GM19023 (cell line): Measurements from ENCODE around the gene UMAD1.

Experiments
- ATAC-seq: cut with Tn5 transposase; IDR thresholded peaks from one replicate; pipeline ENCODE4 v1.9.1; 2021; ENCODE audit warnings: mild to moderate bottlenecking, moderate library complexity; ENCODE audit not compliant: unreplicated experiment

Gene UMAD1

DNA sequence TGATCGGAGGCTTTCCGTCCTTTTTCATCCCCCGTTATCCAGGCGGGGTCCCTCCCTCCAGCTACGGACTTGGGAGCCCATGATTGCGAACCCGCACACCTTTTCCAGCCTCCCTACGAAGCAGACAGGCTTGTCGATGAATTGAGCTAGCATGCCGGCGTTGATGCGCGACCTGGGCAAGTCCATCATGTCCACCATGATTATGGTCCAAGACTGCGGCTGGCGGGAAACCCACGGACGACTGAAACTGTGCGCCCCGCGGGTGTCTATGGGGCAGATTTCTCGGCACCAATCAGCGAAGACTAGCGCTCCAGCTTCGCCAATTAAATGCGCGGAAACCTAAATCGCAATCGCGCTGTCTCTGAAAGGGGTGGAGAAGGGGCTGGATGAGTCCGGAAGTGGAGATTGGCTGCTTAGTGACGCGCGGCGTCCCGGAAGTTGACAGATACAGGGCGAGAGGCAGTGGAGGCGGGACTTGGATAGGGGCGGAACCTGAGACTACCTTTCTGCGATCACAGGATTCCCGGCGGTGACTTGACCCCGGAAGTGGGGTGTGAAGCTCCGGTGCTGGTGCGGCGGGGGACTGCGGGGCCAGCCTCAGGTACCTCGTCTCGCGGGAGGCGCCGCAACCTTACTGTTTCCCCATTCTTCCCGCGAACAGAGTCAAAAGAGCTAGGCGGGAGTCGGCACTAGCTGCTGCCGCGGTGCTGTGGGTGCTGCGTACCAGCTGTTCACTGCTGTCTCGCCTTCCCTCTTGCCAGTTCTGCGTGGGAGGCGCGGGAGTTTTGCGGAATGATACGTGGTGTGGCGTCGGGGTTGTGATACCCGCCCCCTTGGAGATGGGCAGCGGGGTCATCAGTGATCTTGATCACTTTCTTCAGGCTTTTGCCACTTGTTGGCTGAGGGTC lies at the start of gene UMAD1:
Gene UMAD1 (plus strand): TSS at position 532 of the 908 bp plus-strand sequence. CDS start 32,620 bp downstream, outside the sequence.
- ATAC-seq, result peak; percentile 97

DNA sequence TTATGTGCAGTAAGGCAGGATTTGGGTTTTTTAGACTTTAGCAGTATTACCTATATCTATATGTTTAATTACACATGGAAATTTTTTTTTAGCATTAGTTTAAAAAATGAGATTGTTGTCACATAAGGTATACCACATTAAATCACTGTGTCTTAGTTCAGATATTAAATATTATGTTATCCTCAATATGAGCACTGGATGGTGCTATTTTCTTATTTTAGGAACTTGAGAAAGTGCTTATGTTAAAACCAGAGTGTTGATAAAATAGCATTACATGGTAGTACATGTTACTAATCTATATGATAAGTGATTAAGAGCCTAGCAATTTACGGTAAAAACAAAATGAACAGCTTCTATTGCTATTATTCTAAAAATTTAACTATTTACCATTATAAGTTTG lies 45.1 kb upstream of the UMAD1 start:
- no peak for ATAC-seq

DNA sequence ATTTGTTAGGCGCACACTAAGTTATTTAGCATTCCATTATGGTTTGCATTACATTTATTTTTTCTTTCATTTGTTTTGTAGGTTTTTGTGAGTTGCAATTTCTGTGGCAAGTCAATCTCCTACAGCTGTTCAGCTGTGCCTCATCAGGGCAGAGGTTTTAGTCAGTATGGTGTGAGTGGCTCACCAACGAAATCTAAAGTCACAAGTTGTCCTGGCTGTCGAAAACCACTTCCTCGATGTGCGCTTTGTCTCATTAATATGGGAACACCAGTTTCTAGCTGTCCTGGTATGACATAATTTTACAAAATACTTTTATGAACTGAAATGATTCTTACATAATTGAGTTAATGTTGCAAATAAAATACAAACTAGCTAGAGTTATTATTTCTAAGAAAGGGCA lies 44.4 kb upstream of the UMAD1 start:
- no peak for ATAC-seq

DNA sequence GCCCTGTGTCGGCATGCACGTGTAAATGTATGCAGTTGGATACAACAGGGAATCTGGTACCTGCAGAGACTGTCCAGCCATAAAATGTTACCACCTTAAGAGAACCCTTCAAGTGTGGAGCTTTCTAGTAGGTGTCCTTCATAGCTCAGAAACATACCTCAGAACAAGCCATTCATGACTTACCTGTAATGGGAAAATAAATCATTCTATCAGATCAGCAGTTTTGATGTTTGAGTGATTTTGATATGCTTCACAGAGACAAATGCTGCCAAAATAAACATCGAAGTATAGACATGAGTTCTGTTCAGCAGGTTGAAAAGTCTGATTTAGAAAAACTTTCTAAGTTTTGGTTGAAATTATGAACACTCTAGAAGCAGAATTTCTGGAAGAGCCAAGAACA lies 33.5 kb upstream of the UMAD1 start:
- ATAC-seq, result no peak

DNA sequence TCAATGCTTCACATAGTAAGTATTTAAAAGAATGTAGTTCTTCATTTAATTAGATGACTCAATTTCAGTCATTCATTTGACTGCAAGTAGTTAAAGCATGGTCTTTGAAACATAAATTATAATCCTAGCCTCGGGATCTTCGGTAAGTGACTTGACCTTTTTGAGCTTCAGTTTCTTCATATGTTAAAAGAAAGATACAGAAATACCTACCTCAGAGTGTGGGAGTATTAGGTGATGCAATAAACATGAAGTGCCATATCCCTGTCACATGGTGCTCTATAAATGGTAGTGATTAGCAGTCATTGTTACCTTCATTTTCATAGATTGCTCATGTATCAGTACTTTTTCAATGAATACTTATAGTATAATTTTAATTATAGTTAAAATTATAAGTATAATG lies 31.2 kb upstream of the UMAD1 start:
- no peak for ATAC-seq

DNA sequence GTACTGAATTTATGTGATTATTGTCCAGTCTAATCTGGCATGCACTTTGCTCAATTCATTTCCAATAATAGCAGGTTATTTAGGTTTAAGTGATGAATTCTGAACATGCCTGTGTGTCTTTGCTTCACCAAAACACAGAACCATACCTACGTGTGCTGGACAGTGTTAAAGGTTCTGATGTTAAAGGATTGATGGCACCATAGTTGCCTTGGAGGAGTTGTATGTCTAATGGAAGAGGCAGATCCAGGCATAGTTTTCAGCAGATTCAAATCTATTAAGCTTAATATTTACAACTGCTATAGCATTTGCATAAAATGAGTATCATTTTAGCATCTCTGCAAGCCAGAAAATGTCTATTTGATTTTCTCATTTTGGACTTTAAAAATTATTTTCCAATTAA lies 28.0 kb upstream of the UMAD1 start:
- ATAC-seq, result no peak

DNA sequence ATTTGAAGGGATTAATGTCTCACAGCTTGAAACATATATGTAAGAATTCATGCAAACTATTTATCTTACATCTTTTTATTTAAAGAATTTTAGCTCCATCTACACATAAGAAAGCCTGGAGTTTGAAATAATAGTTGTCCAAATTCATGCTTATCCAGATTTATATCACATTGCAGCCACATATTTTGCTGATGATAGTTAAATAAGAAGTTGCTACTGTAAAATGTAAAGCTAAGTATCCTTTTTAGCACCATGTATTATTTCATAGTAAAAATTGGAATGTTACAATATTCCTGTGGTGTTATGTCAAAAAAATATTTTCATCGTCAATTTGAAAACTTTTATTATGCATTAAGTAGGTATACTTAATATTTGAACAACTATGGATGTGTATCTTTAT lies 27.3 kb upstream of the UMAD1 start:
- ATAC-seq, result no peak

DNA sequence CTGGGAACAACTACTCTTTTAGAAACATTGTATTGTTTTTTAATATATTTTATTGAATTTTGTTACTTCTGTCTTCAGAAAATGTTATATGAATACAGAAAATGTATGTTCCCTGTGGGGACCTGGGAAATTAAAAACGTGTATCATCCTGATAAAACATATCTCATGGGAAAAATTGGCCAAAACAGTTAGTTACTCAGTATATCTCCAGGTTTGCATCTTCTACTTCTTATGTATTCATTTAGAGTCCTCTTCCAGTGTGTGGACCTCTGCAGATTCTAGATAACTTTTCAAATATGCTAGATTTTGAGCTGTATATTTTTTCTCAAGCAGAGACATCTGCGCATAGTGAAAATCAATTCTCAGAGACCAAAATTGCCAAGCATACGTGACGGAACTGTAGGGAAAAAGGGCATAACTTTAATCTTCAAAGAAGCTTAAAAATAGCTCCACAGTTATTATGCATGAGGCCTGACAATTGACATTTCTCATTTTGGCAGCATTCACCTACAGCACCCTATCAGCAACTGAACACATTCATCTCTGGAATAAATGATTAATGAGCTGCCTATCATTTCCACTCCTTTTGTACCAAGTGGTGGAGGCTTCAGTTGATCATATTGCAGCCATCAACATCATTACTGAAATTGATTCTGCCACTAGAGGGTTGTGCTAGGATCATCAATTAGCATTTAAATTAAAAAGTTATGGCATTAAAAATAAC lies 26.4 kb upstream of the UMAD1 start:
- no peak for ATAC-seq

DNA sequence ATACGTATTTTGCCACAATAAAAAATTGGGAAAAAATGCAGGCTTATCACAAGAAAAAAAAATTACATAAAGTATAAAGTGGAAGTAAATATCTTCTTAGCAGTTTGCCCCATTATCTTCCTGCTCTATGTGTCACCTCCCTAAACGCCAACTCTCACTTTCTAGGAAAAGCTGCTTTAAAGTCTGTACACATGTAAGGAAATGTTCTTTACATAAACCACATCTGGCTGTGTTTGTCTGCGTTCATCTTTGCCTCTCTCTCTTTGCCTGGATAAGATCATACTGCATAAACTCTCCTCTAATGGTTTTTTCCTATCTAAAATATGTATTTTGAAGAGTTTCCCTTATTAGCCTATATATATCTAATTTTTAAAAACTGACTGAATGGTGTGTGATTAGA lies 23.0 kb upstream of the UMAD1 start:
- ATAC-seq, result no peak

DNA sequence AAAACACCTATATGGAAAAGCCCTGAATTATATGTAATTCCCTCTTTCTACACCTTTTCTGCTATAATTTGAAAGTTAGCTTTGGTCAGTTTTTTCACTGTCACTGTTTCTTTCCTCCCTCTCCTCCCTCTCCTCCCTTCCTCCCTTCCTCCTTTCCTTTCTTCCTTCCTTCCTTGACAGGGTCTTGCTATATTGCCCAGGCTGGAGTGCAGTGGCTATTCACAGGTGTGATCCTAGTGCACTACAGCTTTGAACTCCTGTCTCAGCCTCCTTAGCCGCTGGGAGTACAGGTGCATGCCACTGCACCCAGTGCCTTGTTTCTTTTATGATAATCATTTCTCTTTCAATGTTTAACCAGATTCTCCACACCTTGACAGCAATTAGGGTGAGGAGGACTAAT lies 22.1 kb upstream of the UMAD1 start:
- ATAC-seq, result no peak

DNA sequence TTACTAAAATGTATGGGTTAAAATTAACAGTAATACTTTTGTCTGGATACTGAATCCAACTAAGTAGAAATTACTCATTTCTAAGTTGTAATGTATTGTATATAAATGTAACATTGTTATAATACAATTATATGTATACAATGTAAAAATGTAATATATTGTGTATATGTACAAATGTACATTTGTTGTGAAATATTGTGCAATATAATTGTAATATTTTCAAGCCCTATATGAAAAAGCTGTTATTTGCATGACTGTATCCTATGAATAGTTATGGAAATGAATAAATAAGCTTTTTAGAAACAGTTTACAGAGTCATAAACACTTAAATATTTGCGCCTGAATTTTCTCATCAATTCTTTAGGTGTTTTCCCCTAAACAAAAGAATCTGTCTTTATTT lies 20.3 kb upstream of the UMAD1 start:
- ATAC-seq, result no peak

DNA sequence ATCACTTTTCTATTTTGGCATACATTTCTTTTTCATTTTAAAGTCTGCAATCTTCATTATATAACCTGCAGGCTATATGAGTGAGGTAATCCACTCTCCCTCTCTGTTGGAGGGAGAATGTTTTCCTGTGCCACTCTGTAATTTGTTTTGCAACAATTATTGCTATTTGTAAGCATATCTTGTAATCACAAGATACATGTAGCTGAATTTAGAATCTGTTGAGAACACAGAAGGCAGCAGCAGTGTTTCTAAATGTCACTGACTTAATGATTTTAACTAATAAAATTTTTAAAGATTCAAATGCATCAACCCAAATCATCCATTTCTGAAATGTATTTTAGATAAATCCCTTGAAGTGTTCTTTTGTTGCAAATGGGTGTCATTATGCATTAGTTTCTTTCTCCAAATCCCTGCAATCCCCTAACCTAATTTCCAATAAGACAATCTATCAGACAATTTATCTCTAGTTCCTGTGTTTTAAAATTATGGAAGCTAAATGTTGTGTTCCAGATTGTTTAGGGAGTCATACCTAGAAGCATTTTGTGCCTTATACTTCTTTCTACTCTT lies 19.8 kb upstream of the UMAD1 start:
- no peak for ATAC-seq

DNA sequence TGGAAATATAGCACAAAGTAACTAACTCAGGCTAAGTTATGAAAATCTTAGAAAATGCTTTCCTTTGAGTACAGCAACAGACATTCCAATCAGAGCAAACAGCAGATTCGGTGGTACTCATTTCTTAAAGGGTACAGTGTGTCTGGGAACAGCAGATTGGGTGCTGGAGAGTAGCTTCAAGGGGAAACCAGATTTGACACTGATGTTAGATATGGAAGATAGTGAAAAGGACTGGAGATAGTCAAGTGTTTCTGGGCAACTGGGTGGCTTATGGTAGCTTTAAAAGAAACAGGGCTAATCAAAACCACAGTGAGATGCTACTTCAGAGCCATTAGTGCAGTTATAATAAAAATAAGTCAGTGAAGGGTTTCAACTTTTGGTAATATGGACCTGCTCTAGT lies 12.1 kb upstream of the UMAD1 start:
- ATAC-seq, result no peak

DNA sequence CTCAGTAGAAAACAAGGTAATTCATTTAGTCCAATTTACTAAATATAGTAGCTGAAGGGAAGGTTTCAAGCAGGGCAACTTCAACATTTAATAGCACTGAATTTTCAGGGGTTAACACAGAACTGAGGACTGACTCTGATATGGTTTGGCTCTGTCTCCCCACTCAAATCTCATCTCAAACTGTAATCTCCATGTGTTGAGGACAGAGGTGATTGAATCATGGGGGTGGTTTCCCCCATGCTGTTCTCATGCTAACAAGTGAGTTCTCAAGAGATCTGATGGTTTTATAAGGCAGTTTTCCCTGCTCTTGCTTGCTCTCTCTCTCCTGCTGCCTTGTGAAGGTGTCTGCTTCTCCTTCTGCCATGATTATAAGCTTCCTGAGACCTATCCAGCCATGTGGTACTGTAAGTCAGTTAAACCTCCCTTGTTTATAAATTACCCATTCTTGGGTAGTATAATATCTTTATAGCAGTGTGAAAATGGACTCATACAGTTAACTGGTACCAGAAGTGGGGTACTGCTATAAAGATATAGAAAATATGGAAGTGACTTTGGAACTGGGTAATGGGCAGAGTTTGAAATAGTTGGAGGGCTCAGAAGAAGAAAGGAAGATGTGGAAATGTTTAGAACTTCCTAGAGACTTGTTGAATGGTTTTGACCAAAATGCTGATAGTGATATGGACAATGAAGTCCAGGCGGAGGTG lies 9.8 kb upstream of the UMAD1 start:
- no peak for ATAC-seq

DNA sequence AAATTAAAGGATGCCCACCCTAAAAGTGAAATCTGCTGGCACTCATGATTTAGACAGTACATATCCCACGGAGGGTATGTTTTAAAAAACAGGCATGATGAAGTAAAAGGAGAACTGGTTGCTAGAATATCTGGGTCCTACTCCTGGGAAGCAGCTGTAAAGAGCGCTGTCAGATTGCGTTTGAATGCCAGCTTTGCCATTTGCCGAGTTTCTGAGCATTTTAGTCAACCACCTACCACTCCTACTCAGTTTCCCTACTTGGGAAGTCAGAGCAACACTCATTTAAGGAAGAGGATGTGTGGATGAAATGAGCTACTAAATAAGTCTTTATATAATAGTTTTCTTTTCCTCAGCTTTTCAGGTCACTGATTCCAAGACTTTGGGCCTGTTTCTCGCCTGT lies 1.1 kb upstream of the UMAD1 start:
- no peak for ATAC-seq

DNA sequence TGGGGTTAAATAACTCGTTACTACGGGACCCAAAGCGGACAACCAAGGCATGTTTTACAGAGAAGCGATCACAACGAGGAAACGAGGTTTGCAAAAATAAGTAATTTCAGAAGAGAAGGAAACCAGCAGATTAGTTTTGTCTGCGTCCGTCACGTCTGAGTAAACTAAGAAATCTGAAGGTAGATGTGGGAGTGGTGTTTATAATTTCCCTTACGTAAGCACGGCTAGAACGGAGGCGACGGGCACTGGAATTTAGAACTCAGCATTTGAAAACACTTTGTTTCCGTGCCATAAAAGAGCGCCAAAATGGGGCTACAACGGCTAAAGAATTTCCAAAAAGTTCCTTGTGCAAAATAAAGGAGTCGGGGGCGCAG lies 718 bp upstream of the UMAD1 start:
- no peak for ATAC-seq

DNA sequence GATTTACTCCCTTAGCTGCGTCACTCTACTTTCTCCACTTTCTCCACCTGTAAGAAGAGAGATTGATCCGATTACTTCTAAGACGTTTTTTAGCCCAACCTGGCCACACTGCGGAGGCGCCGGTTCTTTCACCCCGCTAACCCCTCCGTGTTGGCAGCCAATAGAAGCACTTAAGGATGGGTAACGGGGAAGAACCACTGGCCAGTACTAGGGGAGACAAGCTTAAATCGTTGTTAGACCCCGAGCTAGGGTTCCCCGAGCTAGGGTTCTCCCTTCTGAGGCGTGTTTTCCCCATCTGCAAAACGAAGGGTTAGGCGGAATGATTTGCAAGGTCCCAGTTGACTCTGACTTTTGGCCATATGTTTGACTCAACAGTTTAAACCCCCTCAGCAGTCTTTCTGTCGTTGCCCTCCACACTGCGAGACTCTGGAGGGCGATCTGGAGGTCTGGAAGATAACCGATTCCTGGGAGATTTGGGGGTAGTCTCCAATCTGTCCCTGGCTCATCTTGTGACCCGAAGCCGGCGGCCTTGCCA lies 644 bp downstream of the UMAD1 start:
- ATAC-seq, result peak; percentile 20

DNA sequence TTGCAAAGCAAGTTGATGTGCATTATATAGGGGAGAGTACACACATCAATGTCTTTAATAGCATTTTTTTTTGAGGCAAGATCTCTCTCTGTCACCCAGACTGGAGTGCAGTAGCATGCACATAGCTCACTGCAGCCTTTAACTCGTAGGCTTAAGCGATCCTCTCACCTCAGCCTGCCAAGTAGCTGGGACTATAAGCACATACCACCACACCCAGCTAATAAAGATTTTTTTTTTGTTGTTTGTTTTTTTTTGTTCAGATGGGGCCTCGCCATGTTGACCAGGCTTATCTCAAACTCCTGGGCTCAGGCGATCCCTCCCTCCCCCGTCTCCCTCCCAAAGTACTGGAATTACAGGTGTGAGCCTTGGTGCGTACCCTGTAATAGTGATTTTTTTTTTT lies 1.5 kb downstream of the UMAD1 start:
- no peak for ATAC-seq

DNA sequence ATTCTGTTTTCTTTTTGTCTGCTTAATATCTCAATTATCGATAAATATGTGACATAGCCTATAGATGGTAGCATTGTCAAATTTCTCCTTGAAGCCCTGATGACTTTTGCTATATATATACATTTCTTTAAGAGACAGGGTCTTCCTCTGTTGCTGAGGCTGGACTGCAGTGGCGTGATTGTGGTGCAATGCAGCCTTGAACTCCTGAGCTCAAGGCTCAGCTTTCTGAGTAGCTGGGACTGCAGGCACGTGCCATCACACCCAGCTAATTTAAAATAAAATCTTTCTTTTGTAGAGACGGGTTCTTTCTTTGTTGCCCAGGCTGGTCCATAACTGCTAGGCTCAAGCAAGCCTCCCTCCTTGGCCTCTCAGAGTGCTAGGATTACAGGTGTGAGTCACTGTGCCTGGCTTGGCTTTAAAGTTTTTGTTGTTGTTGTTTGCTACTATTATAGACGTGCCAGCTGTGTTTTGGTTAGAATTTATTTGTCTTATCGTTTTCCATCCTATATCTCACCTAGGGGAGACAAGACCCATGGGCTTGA lies 7.0 kb downstream of the UMAD1 start:
- no peak for ATAC-seq

DNA sequence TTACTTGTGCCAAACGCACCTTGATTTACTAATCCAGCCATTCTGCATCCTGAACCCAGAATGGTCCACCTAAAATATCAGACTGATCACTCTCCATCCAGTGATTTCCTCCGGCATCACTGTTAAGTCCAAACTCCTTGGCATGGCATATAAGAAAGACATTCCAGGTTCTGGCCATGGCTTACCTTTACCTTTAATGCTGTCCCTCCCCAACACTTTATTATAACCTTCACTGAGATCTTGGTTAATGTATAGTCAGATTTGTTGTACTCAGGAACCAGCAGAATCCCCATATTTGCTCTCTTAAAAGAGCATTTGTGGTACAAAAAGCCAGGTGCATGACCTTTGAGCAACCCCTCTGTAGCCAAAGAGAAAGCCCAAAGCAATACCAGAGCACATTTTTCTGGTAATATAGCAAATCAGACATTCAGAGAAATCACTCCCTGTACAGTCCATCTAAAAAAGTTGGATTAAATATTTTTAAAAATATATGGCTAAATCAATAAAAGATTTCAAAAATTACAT lies 10.2 kb downstream of the UMAD1 start:
- ATAC-seq, result no peak

DNA sequence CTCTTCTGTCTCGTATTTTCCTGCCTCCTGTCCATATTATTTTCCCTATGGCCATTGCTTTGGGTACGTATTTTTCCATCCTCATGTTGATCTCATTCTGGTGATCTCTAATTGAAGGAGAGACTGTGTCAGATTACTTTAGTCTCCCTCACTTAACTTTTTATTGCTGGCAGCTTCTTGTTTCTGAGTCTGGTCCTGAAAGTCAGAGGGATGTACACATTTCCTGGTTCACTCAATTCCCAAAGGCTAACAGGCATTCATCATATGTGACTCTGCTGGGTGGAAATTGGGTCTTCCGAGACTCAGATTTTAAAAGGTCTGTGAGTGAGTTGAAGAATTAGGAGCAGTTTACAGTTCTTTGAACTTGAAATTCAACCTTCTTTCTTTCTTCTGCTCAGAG lies 10.9 kb downstream of the UMAD1 start:
- no peak for ATAC-seq
